ENCODE results near the gene FRMD4A.

Gene FRMD4A

GRCh38 chr10:13894412-13895093 lies 436.2 kb downstream of the FRMD4A start:
- DNase-seq, result no peak

- DNase-seq, result no peak
These were observed 436.8 kb downstream of the FRMD4A start for GRCh38 chr10:13893926-13894325.

GRCh38 chr10:13892871-13893270 lies 437.9 kb downstream of the FRMD4A start:
- DNase-seq, result no peak

GRCh38 chr10:13892001-13892491 lies 438.7 kb downstream of the FRMD4A start:
- DNase-seq, result no peak

- DNase-seq, result no peak
These were observed 439.4 kb downstream of the FRMD4A start for GRCh38 chr10:13891128-13892000.

- DNase-seq, result no peak
These were observed 440.2 kb downstream of the FRMD4A start for GRCh38 chr10:13890233-13891127.

GRCh38 chr10:13887761-13888160 lies 443.0 kb downstream of the FRMD4A start:
- no peak for DNase-seq

GRCh38 chr10:13885238-13885990 lies 445.3 kb downstream of the FRMD4A start:
- no peak for DNase-seq

GRCh38 chr10:13883636-13884444 lies 446.9 kb downstream of the FRMD4A start:
- DNase-seq, result no peak

- peak; percentile 82 for DNase-seq
These were observed 448.5 kb downstream of the FRMD4A start for GRCh38 chr10:13882119-13882711.

- no peak for DNase-seq
These were observed 450.0 kb downstream of the FRMD4A start for GRCh38 chr10:13880760-13881159.

GRCh38 chr10:13877154-13877909 lies 453.4 kb downstream of the FRMD4A start:
- no peak for DNase-seq

GRCh38 chr10:13873196-13873595 lies 457.5 kb downstream of the FRMD4A start:
- no peak for DNase-seq

- DNase-seq, result no peak
These were observed 458.3 kb downstream of the FRMD4A start for GRCh38 chr10:13872411-13872810.

- DNase-seq, result no peak
These were observed 458.9 kb downstream of the FRMD4A start for GRCh38 chr10:13871776-13872175.

- no peak for DNase-seq
These were observed 459.7 kb downstream of the FRMD4A start for GRCh38 chr10:13871011-13871410.

- DNase-seq, result no peak
These were observed 461.4 kb downstream of the FRMD4A start for GRCh38 chr10:13869295-13869664.

GRCh38 chr10:13868528-13869294 lies 462.0 kb downstream of the FRMD4A start:
- no peak for DNase-seq

- DNase-seq, result no peak
These were observed 462.9 kb downstream of the FRMD4A start for GRCh38 chr10:13867822-13868221.

Data from amniotic stem cell (primary cell).